Mucosa of stomach (tissue), 1 donor: Measurements from ENCODE around the gene OMP.
A peak's percentile ranks its signal among the peaks of the same experiment; 100 is the strongest.

ENCODE experiments used
- H3K27me3 ChIP-seq: one replicate; pipeline ENCODE4 v1.7.0; 2013; ENCODE audit warnings: mild to moderate bottlenecking, low read length; ENCODE audit not compliant: control insufficient read depth, insufficient read depth
- H3K36me3 ChIP-seq: one replicate; pipeline ENCODE4 v1.7.0; 2013; ENCODE audit warnings: low read length; ENCODE audit not compliant: control insufficient read depth, insufficient read depth
- H3K4me1 ChIP-seq: one replicate; pipeline ENCODE4 v1.7.0; 2013; ENCODE audit warnings: mild to moderate bottlenecking, low read length; ENCODE audit not compliant: control insufficient read depth, insufficient read depth
- H3K4me3 ChIP-seq: one replicate; pipeline ENCODE4 v1.7.0; 2013; ENCODE audit warnings: low read length
- H3K9ac ChIP-seq: one replicate; pipeline ENCODE4 v1.7.0; 2013; ENCODE audit warnings: mild to moderate bottlenecking, low read length, moderate library complexity
- H3K9me3 ChIP-seq: one replicate; pipeline ENCODE4 v1.7.0; 2013; ENCODE audit warnings: mild to moderate bottlenecking, low read length, moderate library complexity; ENCODE audit not compliant: control insufficient read depth
- donor health status: Pancreatic carcinoma.

The OMP gene

GRCh38 chr11:77103319-77103718 lies 679 bp downstream of the OMP start:
- Histone ChIP-seq H3K27me3 (no peaks in the 10 kb centered on the region), H3K4me3 (no peak overlapping the region), H3K4me1 (peaks cover 43% of the 10 kb centered on the region), H3K9ac (no peak overlapping the region), H3K36me3 (peaks cover 17% of the 10 kb centered on the region), H3K9me3 (no peaks in the 10 kb centered on the region)

- no peak overlapping the region for H3K9ac ChIP-seq
- H3K27me3 ChIP-seq, result no peaks in the 10 kb centered on the region
- peaks cover 17% of the 10 kb centered on the region for H3K36me3 ChIP-seq
- H3K4me1 ChIP-seq, result peaks cover 52% of the 10 kb centered on the region
- H3K9me3 ChIP-seq, result no peaks in the 10 kb centered on the region
- H3K4me3 ChIP-seq, result no peak overlapping the region
Observed at GRCh38 chr11:77104727-77105126, 2.1 kb downstream of the OMP start.

- H3K9me3 ChIP-seq, result no peaks in the 10 kb centered on the region
- H3K4me1 ChIP-seq, result peaks cover 58% of the 10 kb centered on the region
- H3K4me3 ChIP-seq, result no peak overlapping the region
- peak overlapping the region; percentile 17 for H3K9ac ChIP-seq
- no peaks in the 10 kb centered on the region for H3K27me3 ChIP-seq
- H3K36me3 ChIP-seq, result peaks cover 12% of the 10 kb centered on the region
Observed at GRCh38 chr11:77106321-77106720, 3.7 kb downstream of the OMP start.

GRCh38 chr11:77106759-77107158 lies 4.1 kb downstream of the OMP start:
- Histone ChIP-seq H3K4me1 (peaks cover 58% of the 10 kb centered on the region), H3K9ac (peak overlapping the region; percentile 17), H3K4me3 (no peak overlapping the region), H3K27me3 (no peaks in the 10 kb centered on the region), H3K9me3 (no peaks in the 10 kb centered on the region), H3K36me3 (peaks cover 12% of the 10 kb centered on the region)

- H3K9me3 ChIP-seq, result no peaks in the 10 kb centered on the region
- no peak overlapping the region for H3K4me3 ChIP-seq
- peaks cover 9% of the 10 kb centered on the region for H3K36me3 ChIP-seq
Observed at GRCh38 chr11:77107950-77108349, 5.3 kb downstream of the OMP start.

GRCh38 chr11:77108436-77108835 lies 5.8 kb downstream of the OMP start:
- H3K4me1 ChIP-seq, result peaks cover 62% of the 10 kb centered on the region
- no peaks in the 10 kb centered on the region for H3K9me3 ChIP-seq
- H3K36me3 ChIP-seq, result peaks cover 13% of the 10 kb centered on the region
- no peaks in the 10 kb centered on the region for H3K27me3 ChIP-seq
- no peak overlapping the region for H3K9ac ChIP-seq
- H3K4me3 ChIP-seq, result no peak overlapping the region

More at GRCh38 chr11:77107950-77108349, 5.3 kb downstream of the OMP start:
- Histone ChIP-seq H3K27me3 (no peaks in the 10 kb centered on the region), H3K9ac (peak overlapping the region; percentile 32), H3K4me1 (peaks cover 60% of the 10 kb centered on the region)

- Histone ChIP-seq H3K36me3 (peaks cover 15% of the 10 kb centered on the region), H3K9ac (no peak overlapping the region), H3K9me3 (no peaks in the 10 kb centered on the region), H3K27me3 (no peaks in the 10 kb centered on the region), H3K4me1 (peaks cover 57% of the 10 kb centered on the region), H3K4me3 (no peak overlapping the region)
Observed at GRCh38 chr11:77109236-77110019, 6.8 kb downstream of the OMP start.

- Histone ChIP-seq H3K9me3 (no peaks in the 10 kb centered on the region), H3K4me1 (peaks cover 43% of the 10 kb centered on the region), H3K27me3 (no peaks in the 10 kb centered on the region), H3K9ac (no peak overlapping the region), H3K4me3 (no peak overlapping the region), H3K36me3 (peaks cover 26% of the 10 kb centered on the region)
Observed at GRCh38 chr11:77110836-77111235, 8.2 kb downstream of the OMP start.

- Histone ChIP-seq H3K9me3 (no peaks in the 10 kb centered on the region), H3K36me3 (peaks cover 30% of the 10 kb centered on the region), H3K27me3 (no peaks in the 10 kb centered on the region), H3K4me3 (no peak overlapping the region), H3K9ac (no peak overlapping the region), H3K4me1 (peaks cover 39% of the 10 kb centered on the region)
Observed at GRCh38 chr11:77111277-77111676, 8.6 kb downstream of the OMP start.

- H3K4me1 ChIP-seq, result peaks cover 32% of the 10 kb centered on the region
- no peaks in the 10 kb centered on the region for H3K9me3 ChIP-seq
- no peak overlapping the region for H3K4me3 ChIP-seq
- H3K36me3 ChIP-seq, result peaks cover 30% of the 10 kb centered on the region
- H3K27me3 ChIP-seq, result no peaks in the 10 kb centered on the region
- no peak overlapping the region for H3K9ac ChIP-seq
Observed at GRCh38 chr11:77111946-77112345, 9.3 kb downstream of the OMP start.

GRCh38 chr11:77112641-77113381 lies 10.2 kb downstream of the OMP start:
- Histone ChIP-seq H3K27me3 (no peaks in the 10 kb centered on the region), H3K9me3 (no peaks in the 10 kb centered on the region), H3K9ac (no peak overlapping the region), H3K4me1 (peaks cover 24% of the 10 kb centered on the region), H3K4me3 (no peak overlapping the region), H3K36me3 (peaks cover 30% of the 10 kb centered on the region)

- H3K36me3 ChIP-seq, result peaks cover 35% of the 10 kb centered on the region
- no peak overlapping the region for H3K9ac ChIP-seq
- H3K4me1 ChIP-seq, result peaks cover 16% of the 10 kb centered on the region
- H3K4me3 ChIP-seq, result no peak overlapping the region
- H3K9me3 ChIP-seq, result no peaks in the 10 kb centered on the region
- no peaks in the 10 kb centered on the region for H3K27me3 ChIP-seq
Observed at GRCh38 chr11:77113382-77114088, 10.9 kb downstream of the OMP start.
